PC-9 (cell line): ENCODE measurements around the gene SLC16A8.

Experiments
- CTCF ChIP-seq: fragments of 200-600 bp; sonication (generic); conservative IDR thresholded peaks from 2 replicates; pipeline ENCODE4 v1.6.1; 2017; ENCODE audit warnings: mixed run types, antibody characterized with exemption, mild to moderate bottlenecking, moderate library complexity
- EZH2 ChIP-seq: fragments of 200-600 bp; sonication (generic); IDR thresholded peaks from 2 replicates; pipeline ENCODE4 v1.8.0; 2017; ENCODE audit warnings: antibody characterized with exemption, low read depth

DNA sequence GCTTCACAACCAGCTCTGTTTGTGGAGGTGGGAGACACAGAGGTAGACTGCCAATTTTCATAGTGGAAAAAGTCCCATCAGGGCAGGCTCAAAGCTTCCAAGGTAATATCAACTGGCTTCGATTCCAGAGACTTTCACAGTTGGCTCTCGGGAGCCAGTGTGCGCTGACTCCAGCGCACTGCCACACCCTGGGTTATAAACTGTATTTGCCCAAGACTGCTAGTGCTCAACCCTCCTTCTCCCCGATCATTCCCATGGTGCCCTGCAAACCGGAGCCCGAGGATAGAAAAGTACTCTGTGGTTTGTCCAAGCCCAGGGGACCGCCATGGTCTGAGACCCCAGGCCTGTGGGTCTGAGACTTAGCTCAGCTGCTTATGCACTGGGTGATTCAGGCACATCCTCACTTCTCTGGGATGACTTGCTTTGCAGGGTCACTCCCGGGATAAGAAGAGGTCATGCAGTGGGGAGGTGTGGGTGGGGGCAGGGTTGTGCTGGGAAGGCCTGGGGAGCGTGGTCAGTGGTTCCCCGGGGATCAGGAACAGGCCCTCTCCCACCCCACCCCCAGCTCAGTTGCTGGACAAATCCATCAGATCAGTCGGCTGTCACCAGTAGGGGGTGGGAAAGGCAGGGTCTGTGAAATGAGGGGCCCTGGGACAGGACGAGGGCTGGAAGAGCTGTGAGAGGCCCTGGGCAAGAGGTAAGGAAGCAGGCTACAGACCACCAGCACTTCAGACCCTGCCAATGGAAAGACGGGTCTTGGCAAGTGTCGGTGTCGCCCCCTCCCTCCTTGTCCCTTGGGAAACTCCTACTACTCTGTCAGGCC, 53.5 kb downstream of the SLC16A8 start:
- TF ChIP-seq EZH2 (no peak), CTCF (no peak)
